ENCODE results near the gene LEO1. TPM values are rescaled to one million over a fixed set of nuclear protein-coding genes. Genes with fewer than 3 reads are reported as not detected.

Gene LEO1
- total RNA-seq, 1 experiment from 2014 or later, result 28.4 TPM

- TF ChIP-seq ATF6 (CRISPR knock-in tag; IDR thresholded peaks at IDR 0.05), result no peak
- TF ChIP-seq JUN (CRISPR knock-in tag; IDR thresholded peaks at IDR 0.05), result no peak
- no peak for TF ChIP-seq EMX1 (CRISPR knock-in tag; IDR thresholded peaks at IDR 0.05)
- TF ChIP-seq, protein P1, sequence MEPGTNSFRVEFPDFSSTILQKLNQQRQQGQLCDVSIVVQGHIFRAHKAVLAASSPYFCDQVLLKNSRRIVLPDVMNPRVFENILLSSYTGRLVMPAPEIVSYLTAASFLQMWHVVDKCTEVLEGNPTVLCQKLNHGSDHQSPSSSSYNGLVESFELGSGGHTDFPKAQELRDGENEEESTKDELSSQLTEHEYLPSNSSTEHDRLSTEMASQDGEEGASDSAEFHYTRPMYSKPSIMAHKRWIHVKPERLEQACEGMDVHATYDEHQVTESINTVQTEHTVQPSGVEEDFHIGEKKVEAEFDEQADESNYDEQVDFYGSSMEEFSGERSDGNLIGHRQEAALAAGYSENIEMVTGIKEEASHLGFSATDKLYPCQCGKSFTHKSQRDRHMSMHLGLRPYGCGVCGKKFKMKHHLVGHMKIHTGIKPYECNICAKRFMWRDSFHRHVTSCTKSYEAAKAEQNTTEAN (CRISPR knock-in tag; IDR thresholded peaks at IDR 0.05), result no peak
- TF ChIP-seq ZNF138 (CRISPR knock-in tag; conservative IDR thresholded peaks at IDR 0.05), result no peak
- no peak for TF ChIP-seq NR2C2 (CRISPR knock-in tag; IDR thresholded peaks at IDR 0.05)
- no peak for TF ChIP-seq ZBTB21 (CRISPR knock-in tag; IDR thresholded peaks at IDR 0.05; ENCODE audit: borderline replicate concordance)
- no peak for TF ChIP-seq RELA (CRISPR knock-in tag; IDR thresholded peaks at IDR 0.05; ENCODE audit: borderline replicate concordance)
- no peak for TF ChIP-seq SMAD3 (CRISPR knock-in tag; IDR thresholded peaks at IDR 0.05; ENCODE audit: borderline replicate concordance)
- no peak for TF ChIP-seq ATF1 (CRISPR knock-in tag; IDR thresholded peaks at IDR 0.05)
Measured at GRCh38 chr15:51908316-51908715, 63.3 kb downstream of the LEO1 start (continued).

DNA sequence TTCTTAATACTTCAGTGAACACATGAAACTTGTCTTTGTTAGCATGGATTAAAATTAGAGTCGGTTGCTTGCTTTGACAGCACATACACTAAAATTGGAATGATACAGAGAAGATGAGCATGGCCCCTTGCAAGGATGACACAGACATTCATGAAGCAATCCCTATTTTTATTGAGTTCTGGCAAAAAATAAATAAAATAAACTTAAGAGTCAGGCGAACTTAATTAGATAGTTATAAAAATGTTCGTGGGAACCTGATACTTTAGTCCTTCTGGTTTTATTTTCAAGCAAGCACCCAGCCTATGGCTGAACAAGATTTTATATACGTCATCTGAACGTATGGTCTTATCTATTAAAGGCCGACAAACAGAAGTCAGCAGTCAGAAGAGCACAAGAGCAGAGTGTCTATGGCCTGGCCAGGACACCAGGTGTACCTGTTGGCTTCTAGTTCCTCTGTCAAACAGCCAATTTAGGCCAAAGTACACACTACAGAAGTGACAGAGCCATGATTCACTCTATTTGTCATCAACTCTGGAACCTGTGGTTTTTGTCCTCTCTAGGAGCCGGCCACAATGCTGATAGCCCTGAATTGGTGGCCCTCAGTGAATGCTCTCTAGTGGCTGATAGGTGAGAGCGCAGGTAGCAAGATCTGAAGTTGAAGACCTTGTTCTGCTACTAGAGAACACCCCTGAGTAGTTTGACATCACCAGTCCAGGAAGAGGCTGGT is 64.3 kb downstream of the LEO1 start:
- Mint-ChIP-seq H3K36me3 (peaks cover 40% of the 10 kb centered on the region), H3K9me3 (no peaks in the 10 kb centered on the region), H3K4me1 (peaks cover 6% of the 10 kb centered on the region; the same call in 1 of the 2 replicates), H3K27ac (peak overlapping the region; percentile 45; the same call in 1 of the 2 replicates), H3K4me3 (no peak overlapping the region), H3K27me3 (ENCODE audit: low read depth) (no peaks in the 10 kb centered on the region)
- POLR2A ChIA-PET, result no interaction called here
- no peak for TF ChIP-seq RELA (CRISPR knock-in tag; IDR thresholded peaks at IDR 0.05; ENCODE audit: borderline replicate concordance)
- TF ChIP-seq GABPB1 (CRISPR knock-in tag; IDR thresholded peaks at IDR 0.05), result 0 out of 2 replicates have a peak, but pooled peaks have one; percentile 42
- ATAC-seq (peak; percentile 82), DNase-seq (ENCODE audit: low spot score) (no peak)
- CTCF ChIA-PET, result interaction anchor here (1.1 to 2.3 kb wide), 4 partner anchors 10 to 172 kb away, joined by 3 to 7 read pairs (median 6); no protein-coding TSS in a partner anchor

- Mint-ChIP-seq H3K4me3 (no peak overlapping the region), H3K9me3 (no peaks in the 10 kb centered on the region), H3K27ac (peak overlapping the region; percentile 19; the same call in 1 of the 2 replicates), H3K4me1 (peaks cover 6% of the 10 kb centered on the region; the same call in 1 of the 2 replicates), H3K36me3 (peaks cover 56% of the 10 kb centered on the region), H3K27me3 (ENCODE audit: low read depth) (no peaks in the 10 kb centered on the region)
- TF ChIP-seq, protein P2, sequence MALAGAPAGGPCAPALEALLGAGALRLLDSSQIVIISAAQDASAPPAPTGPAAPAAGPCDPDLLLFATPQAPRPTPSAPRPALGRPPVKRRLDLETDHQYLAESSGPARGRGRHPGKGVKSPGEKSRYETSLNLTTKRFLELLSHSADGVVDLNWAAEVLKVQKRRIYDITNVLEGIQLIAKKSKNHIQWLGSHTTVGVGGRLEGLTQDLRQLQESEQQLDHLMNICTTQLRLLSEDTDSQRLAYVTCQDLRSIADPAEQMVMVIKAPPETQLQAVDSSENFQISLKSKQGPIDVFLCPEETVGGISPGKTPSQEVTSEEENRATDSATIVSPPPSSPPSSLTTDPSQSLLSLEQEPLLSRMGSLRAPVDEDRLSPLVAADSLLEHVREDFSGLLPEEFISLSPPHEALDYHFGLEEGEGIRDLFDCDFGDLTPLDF (CRISPR knock-in tag; IDR thresholded peaks at IDR 0.05), result no peak
- TF ChIP-seq, protein P3, sequence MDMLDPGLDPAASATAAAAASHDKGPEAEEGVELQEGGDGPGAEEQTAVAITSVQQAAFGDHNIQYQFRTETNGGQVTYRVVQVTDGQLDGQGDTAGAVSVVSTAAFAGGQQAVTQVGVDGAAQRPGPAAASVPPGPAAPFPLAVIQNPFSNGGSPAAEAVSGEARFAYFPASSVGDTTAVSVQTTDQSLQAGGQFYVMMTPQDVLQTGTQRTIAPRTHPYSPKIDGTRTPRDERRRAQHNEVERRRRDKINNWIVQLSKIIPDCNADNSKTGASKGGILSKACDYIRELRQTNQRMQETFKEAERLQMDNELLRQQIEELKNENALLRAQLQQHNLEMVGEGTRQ (CRISPR knock-in tag; IDR thresholded peaks at IDR 0.05), result no peak
- POLR2A ChIA-PET, result interaction anchor here (0.6 to 0.7 kb wide), 2 partner anchors 51 to 108 kb away, joined by 3 to 4 read pairs; no protein-coding TSS in a partner anchor
- ATAC-seq (no peak), DNase-seq (ENCODE audit: low spot score) (no peak)
- CTCF ChIA-PET, result interaction anchor here (0.7 to 2.9 kb wide), 12 partner anchors 12 to 179 kb away, joined by 3 to 11 read pairs (median 5); partner anchors contain the start of gene TMOD3
Measured at GRCh38 chr15:51904931-51905330, 66.6 kb downstream of the LEO1 start.

DNA sequence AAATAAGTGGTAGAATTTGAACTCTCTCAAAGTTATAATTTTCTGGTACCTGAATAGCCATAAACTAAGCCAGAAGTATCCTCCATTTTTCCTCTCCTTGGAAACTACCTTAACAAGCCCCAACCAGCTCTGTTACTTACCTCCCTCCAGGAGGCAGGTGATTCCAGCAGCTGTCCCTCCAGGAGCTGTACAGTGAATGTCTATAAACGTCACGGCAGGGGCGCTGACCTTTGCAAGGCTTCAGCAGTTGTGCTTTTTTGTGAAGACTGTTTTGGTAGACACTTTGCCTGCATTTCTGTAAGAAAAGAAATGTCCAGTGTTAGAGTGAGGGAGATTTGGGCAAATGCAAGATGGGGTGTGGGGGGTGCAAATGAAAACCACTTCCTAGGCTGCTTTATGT is 67.2 kb downstream of the LEO1 start:
- no peaks in the 10 kb centered on the region for H3K9me3 Mint-ChIP-seq
- POLR2A ChIA-PET, result no interaction called here
- CTCF ChIA-PET, result interaction anchor here (0.7 to 2.9 kb wide), 9 partner anchors 13 to 179 kb away, joined by 3 to 11 read pairs (median 4); partner anchors contain the start of gene TMOD3

More for the DNA sequence above, 67.2 kb downstream of the LEO1 start:
- H3K36me3 Mint-ChIP-seq, result peaks cover 55% of the 10 kb centered on the region
- no peak overlapping the region for H3K4me3 Mint-ChIP-seq
- H3K4me1 Mint-ChIP-seq, result peaks cover 6% of the 10 kb centered on the region; the same call in 1 of the 2 replicates
- H3K27me3 Mint-ChIP-seq (ENCODE audit: low read depth), result no peaks in the 10 kb centered on the region
- ATAC-seq (no peak), DNase-seq (ENCODE audit: low spot score) (no peak)
- H3K27ac Mint-ChIP-seq, result peak overlapping the region; percentile 19
- TF ChIP-seq, protein P4, sequence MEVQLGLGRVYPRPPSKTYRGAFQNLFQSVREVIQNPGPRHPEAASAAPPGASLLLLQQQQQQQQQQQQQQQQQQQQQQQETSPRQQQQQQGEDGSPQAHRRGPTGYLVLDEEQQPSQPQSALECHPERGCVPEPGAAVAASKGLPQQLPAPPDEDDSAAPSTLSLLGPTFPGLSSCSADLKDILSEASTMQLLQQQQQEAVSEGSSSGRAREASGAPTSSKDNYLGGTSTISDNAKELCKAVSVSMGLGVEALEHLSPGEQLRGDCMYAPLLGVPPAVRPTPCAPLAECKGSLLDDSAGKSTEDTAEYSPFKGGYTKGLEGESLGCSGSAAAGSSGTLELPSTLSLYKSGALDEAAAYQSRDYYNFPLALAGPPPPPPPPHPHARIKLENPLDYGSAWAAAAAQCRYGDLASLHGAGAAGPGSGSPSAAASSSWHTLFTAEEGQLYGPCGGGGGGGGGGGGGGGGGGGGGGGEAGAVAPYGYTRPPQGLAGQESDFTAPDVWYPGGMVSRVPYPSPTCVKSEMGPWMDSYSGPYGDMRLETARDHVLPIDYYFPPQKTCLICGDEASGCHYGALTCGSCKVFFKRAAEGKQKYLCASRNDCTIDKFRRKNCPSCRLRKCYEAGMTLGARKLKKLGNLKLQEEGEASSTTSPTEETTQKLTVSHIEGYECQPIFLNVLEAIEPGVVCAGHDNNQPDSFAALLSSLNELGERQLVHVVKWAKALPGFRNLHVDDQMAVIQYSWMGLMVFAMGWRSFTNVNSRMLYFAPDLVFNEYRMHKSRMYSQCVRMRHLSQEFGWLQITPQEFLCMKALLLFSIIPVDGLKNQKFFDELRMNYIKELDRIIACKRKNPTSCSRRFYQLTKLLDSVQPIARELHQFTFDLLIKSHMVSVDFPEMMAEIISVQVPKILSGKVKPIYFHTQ (CRISPR knock-in tag; IDR thresholded peaks at IDR 0.05), result no peak
- TF ChIP-seq GTF2I (CRISPR knock-in tag; conservative IDR thresholded peaks at IDR 0.05) (no peak), PRDM15 (CRISPR knock-in tag; IDR thresholded peaks at IDR 0.05) (no peak)

All from WTC11 (cell line).